ENCODE data around the gene PRDM11.

Gene PRDM11

GRCh38 chr11:45234306-45235006 lies 88.0 kb downstream of the PRDM11 start:
- H3K36me3 ChIP-seq (ENCODE audit: insufficient read depth, low read length), result no peaks in the 10 kb centered on the region
- no peak overlapping the region for H3K9ac ChIP-seq (ENCODE audit: low read length)
- no peaks in the 10 kb centered on the region for H4K20me1 ChIP-seq (ENCODE audit: insufficient read depth, low read length)
- H3K79me2 ChIP-seq (ENCODE audit: insufficient read depth, low read length), result no peaks in the 10 kb centered on the region
- TF ChIP-seq CTCF (IDR thresholded peaks at IDR 0.05; ENCODE audit: low read length), result no peak
- TF ChIP-seq EZH2 (IDR thresholded peaks at IDR 0.05; ENCODE audit: borderline replicate concordance, low read length), result no peak
- no peaks in the 10 kb centered on the region for H3K9me2 ChIP-seq (ENCODE audit: low read depth, low read length)
- no peaks in the 10 kb centered on the region for H3K4me1 ChIP-seq (ENCODE audit: insufficient read depth, low read length, severe bottlenecking)
- no peak overlapping the region for H2AFZ ChIP-seq (ENCODE audit: low read length)
- no peak overlapping the region for H3K4me2 ChIP-seq (ENCODE audit: low read length)
- H3K27ac ChIP-seq (ENCODE audit: low read depth, low read length, poor library complexity, severe bottlenecking), result no peak overlapping the region
- no peaks in the 10 kb centered on the region for H3K27me3 ChIP-seq (ENCODE audit: insufficient read depth, low read length)
- H3K4me3 ChIP-seq (ENCODE audit: low read depth, low read length, poor library complexity, severe bottlenecking), result no peak overlapping the region
- H3F3A ChIP-seq (ENCODE audit: insufficient read depth, low read length), result no peaks in the 10 kb centered on the region
- H3K9me3 ChIP-seq (ENCODE audit: low read length), result no peaks in the 10 kb centered on the region

- TF ChIP-seq CTCF (IDR thresholded peaks at IDR 0.05; ENCODE audit: low read length) (no peak), EZH2 (IDR thresholded peaks at IDR 0.05; ENCODE audit: borderline replicate concordance, low read length) (no peak)
- Histone ChIP-seq H3K9me3 (ENCODE audit: low read length) (no peaks in the 10 kb centered on the region), H3K36me3 (ENCODE audit: insufficient read depth, low read length) (no peaks in the 10 kb centered on the region), H2AFZ (ENCODE audit: low read length) (no peak overlapping the region), H4K20me1 (ENCODE audit: insufficient read depth, low read length) (no peaks in the 10 kb centered on the region), H3K27me3 (ENCODE audit: insufficient read depth, low read length) (no peaks in the 10 kb centered on the region; the same call in 1 of the 2 replicates), H3K4me1 (ENCODE audit: insufficient read depth, low read length, severe bottlenecking) (no peaks in the 10 kb centered on the region), H3F3A (ENCODE audit: insufficient read depth, low read length) (no peaks in the 10 kb centered on the region), H3K9ac (ENCODE audit: low read length) (no peak overlapping the region), H3K4me3 (ENCODE audit: low read depth, low read length, poor library complexity, severe bottlenecking) (no peak overlapping the region), H3K27ac (ENCODE audit: low read depth, low read length, poor library complexity, severe bottlenecking) (no peak overlapping the region), H3K4me2 (ENCODE audit: low read length) (no peak overlapping the region), H3K79me2 (ENCODE audit: insufficient read depth, low read length) (no peaks in the 10 kb centered on the region), H3K9me2 (ENCODE audit: low read depth, low read length) (no peaks in the 10 kb centered on the region)
Observed at GRCh38 chr11:45237711-45238315, 91.4 kb downstream of the PRDM11 start.

GRCh38 chr11:45238724-45239123 lies 92.3 kb downstream of the PRDM11 start:
- H3K79me2 ChIP-seq (ENCODE audit: insufficient read depth, low read length), result no peaks in the 10 kb centered on the region
- H3K27me3 ChIP-seq (ENCODE audit: insufficient read depth, low read length), result no peaks in the 10 kb centered on the region; the same call in 1 of the 2 replicates
- no peak overlapping the region for H3K27ac ChIP-seq (ENCODE audit: low read depth, low read length, poor library complexity, severe bottlenecking)
- H3K36me3 ChIP-seq (ENCODE audit: insufficient read depth, low read length), result no peaks in the 10 kb centered on the region
- no peaks in the 10 kb centered on the region for H3F3A ChIP-seq (ENCODE audit: insufficient read depth, low read length)
- H3K9ac ChIP-seq (ENCODE audit: low read length), result no peak overlapping the region
- no peaks in the 10 kb centered on the region for H4K20me1 ChIP-seq (ENCODE audit: insufficient read depth, low read length)
- no peaks in the 10 kb centered on the region for H3K9me2 ChIP-seq (ENCODE audit: low read depth, low read length)
- H3K4me1 ChIP-seq (ENCODE audit: insufficient read depth, low read length, severe bottlenecking), result no peaks in the 10 kb centered on the region
- no peaks in the 10 kb centered on the region for H3K9me3 ChIP-seq (ENCODE audit: low read length)
- H3K4me2 ChIP-seq (ENCODE audit: low read length), result no peak overlapping the region
- H2AFZ ChIP-seq (ENCODE audit: low read length), result no peak overlapping the region
- no peak for TF ChIP-seq CTCF (IDR thresholded peaks at IDR 0.05; ENCODE audit: low read length)
- TF ChIP-seq EZH2 (IDR thresholded peaks at IDR 0.05; ENCODE audit: borderline replicate concordance, low read length), result no peak
- no peak overlapping the region for H3K4me3 ChIP-seq (ENCODE audit: low read depth, low read length, poor library complexity, severe bottlenecking)

All from OCI-LY1 (cell line).